ENCODE data around the gene REEP2.
"Not testable (repeated sequence)": the region's sequence is repeated elsewhere in the genome, so short reads cannot be mapped to it uniquely, and the experiment has no call there.

The REEP2 gene

DNA sequence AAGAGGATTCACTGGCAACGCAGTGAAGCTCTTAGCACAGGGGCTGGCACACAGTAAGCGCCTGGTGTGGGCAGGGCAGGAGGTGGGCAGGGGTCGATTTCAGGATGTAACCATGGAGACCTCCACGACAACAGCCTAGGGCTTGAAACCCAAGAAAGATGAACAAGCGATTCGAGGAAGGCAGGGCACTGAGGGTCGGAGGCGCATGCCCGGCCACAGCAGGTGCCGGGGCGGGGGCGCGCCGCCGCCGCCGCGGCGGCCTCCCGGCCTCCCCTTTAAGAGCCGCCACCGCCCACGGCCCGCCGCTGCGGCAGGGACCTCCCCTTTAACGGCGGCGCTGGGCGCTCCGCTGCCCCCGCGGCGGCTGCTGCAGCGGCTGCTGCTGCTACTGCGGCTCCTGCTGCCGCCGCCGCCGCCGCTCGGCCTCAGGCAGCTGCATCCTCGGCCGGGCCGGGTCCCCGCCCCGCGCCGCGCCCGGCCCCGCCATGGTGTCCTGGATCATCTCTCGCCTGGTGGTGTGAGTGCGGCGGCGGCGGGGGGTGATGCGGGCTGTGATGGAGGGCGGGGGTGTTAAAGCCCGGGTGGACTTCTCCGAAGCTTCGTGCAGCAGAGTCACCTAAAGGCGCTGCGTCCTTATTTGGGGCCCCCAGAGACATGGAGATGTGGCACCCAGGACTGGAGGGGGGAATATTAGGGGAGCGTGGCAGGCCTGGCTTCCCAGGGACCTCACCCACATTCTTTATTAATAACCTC lies at the start of gene REEP2:
Gene REEP2, plus strand, starts transcription at position 334 of the 753 bp plus-strand sequence. Its CDS starts 152 bp downstream, at position 486.
- peak; percentile 61 for DNase-seq

- DNase-seq = no peak
These were observed 49.5 kb upstream of the REEP2 start for GRCh38 chr5:138389332-138389731.

DNA sequence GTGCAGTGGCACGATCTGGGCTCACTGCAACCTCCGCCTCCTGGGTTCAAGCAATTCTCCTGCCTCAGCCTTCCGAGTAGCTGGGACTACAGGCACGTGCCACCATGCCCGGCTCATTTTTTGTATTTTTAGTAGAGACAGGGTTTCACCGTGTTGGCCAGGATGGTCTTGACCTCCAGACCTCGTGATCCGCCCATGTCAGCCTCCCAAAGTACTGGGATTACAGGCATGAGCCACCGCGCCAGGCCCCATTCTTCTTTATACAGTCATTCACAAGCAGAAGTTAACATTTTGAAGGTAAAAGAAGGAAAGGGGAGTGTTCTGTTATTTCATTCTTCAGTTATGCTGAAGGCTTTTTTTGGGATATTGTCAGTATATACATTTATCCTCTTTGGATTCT lies 48.9 kb upstream of the REEP2 start:
- DNase-seq = not testable (repeated sequence)

DNA sequence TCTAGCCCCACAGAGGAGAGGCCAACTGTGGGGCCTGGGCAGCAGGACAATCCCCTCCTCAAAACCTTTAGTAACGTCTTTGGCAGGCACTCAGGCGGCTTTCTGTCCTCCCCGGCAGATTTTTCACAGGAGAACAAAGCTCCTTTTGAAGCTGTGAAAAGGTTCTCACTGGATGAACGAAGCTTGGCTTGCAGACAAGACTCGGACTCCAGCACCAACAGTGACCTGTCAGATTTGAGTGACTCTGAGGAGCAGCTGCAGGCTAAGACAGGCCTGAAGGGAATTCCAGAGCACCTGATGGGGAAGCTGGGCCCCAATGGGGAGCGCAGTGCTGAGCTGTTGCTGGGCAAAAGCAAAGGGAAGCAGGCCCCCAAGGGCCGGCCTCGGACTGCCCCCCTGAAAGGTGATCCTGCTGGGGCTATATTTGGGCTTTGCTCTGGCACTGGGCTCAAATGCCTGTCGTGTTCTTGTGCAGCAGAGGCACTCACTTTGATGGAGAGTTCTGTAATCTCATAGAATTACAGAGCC lies 46.9 kb upstream of the REEP2 start:
- no peak for DNase-seq

DNA sequence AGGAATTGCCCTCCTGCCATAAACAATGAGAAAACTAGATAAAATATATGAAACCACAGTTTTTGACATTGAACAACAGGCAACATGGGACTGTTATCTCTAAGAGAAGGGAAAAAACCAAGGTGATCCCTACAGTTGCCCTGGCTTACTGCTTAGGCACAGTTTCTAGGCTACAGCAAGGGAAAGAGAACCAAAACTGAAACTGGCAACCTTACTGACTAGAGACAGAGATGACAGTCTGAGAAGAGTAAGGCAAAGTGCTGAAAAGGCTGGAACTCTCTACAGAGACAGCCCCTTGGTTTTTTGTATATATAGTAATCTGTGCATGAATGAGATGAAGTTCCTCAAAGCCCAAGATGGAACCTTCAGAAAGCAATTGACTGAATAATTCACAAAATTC lies 36.2 kb upstream of the REEP2 start:
- peak; percentile 46 for DNase-seq

- peak; percentile 63 for DNase-seq
These were observed 30.8 kb upstream of the REEP2 start for GRCh38 chr5:138408023-138408422.

DNA sequence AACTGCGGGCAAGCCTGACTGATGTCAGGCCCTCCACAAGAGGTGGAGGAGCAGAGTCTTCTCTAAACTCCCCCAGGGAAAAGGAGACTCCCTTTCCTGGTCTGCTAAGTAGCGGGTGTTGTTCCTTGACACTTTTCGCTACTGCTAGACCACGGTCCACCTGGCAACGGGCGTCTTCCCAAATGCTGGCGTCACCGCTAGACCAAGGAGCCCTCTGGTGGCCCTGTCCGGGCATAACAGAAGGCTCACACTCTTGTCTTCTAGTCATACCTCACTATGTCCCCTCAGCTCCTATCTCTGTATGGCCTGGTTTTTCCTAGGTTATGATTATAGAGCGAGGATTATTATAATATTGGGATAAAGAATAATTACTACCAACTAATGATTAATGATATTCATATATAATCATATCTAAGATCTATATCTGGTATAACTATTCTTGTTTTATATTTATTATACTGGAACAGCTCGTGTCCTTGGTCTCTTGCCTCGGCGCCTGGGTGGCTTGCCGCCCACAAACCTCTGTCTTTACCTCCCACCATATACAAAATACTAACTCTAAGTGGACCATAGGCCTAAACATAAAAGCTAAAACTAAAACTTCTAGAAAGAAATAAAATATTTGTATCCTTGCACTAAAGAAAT lies 27.7 kb upstream of the REEP2 start:
- peak; percentile 26 for DNase-seq

- no peak for DNase-seq
These were observed 20.4 kb upstream of the REEP2 start for GRCh38 chr5:138418444-138418843.

DNA sequence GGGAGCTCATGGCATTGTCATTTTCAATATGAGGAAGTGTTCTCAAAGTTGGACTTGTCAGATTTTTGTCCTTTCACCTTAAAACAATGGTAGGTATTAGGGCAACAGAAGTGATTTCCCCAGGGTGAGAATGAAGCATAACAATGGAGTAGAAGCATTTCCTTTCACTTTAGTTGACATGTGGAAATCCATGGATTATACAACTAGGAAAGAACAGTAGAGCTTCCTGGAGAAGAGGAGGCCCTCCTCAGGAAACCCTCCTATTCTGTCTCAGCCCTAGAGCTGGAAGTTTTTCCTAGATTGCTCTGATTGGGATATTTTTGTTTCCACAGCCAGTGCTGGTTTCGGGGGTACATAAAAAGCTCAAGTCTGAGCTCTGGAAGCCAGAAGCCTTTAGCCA lies 13.8 kb upstream of the REEP2 start:
- DNase-seq = no peak

DNA sequence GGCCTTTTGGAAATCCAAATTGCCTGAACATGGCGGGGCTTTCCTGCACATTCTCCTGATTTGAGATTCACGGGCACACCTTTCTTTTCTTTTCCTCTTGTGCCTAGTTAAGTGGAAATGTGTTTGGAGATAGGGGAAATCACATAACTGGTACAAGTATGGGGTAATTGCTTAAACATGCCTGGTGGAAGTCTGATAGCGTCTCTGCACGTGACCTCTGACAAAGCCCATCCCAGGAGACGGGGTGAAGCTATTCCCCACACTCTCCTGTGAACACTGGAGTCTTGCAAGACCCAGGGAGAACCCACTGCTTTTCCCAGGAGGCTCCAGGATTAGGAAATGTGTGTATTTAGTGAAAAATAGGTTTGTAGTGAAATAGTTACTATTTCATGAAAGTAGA lies 2.9 kb upstream of the REEP2 start:
- no peak for DNase-seq

DNA sequence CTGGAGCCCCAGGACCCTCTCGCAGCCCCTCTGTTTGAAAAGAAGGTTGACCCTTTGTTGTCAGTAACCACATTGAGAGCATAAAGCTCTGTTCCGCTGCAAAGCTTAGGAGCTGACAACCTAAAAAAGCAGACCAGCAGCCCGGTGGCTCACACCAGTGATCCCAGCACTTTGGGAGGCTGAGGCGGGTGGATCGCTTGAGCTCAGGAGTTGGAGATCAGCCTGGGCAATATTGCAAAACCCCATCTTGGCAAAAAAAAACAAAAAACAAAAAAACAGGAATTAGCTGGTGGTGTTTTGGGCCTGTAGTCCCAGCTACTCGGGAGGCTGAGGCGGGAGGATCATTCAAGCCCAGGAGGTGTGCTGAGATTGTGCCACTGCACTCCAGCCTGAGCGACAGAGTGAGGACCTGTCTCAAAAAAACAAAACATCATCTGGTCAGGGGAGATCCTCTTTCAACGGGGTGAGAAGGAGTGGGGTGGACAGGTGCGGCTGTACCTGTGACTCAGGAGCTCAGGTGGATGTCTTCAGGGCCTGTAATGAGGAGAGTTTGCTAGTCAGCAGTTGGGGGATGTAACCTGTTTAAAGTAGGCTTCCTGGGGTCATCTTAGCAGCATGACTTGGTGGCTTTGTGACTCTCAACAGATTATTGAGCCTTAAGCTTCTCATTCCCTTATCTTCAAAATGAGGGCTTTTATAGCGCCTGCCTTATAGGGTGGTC lies 694 bp upstream of the REEP2 start:
- no peak for DNase-seq

DNA sequence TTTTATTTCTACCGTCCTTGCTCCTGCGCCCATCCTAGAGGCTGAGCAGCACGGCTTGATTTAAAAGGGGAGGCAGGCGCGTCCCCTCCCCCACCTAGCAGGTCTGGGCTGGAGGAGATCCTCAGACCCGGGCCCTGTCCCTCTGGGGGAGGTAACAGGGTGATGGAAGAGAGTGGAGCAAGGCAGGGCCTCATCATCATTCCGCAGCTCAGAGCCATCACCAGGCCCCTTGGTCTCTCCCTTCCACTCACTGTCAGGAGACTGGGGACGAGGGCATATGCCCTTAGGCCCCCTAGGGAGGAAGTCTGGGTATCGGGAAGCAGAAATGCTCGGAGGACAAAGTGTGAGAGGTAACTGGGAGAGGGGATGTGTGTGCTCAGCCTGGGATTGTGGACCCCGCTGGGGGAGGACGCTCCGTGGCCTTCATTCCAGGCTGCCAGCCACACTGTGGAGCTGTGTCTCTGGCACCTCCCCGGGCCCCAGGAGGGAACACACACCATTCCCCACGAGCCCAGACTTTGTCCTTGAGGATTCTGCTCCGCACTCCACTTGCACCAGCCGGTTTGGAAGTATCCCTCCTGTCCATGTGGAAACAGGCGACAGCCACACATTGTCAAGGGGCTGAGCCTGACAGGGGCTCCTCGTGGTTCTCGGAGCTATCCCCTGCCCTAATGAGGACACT lies 761 bp downstream of the REEP2 start:
- DNase-seq = no peak

DNA sequence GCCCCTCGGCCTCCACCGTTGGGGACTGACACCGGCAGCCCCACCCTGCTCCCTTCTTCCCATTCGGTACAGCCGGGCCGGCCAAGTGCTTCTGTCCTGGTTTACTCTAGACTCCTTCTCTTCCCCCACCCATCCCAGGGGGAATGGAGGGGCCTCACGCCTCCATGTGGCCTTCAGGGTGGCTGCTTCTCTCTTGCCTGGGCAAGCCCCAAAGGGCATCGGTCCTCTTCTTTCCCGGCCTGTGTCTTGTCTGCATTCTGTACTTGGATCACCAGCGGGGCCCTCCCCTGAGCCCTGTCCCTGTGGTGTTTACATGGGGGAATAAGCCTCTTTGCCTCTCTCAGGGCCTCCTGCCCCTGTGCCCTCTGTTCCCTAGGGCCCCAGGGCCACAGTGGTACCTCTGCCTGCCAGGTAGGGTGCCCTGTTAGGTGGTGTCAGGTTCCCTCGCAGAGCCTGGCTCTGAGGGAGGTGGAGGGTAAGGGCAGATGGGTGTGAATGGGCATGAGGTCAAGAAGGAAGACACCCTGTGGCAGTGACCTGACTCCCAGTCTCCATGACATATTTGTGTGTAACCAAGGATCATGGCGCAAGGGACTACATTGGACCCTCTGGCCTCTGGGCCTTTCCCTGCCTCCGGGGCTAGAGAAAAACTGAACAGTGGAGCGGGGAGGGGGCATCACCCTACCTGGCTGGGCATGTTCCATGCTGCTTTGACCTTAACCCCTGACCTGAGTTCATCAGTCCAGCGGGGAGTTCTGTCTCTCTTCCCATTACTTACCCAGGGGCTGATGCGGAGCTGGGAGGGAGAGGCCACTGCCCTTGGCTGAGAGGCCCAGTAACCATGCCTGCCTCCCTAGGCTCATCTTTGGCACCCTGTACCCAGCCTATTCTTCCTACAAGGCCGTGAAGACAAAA lies 1.6 kb downstream of the REEP2 start:
- DNase-seq = no peak

GRCh38 chr5:138441221-138441620 lies 2.4 kb downstream of the REEP2 start:
- no peak for DNase-seq

- DNase-seq = no peak
These were observed 5.4 kb downstream of the REEP2 start for GRCh38 chr5:138444078-138444773.

DNA sequence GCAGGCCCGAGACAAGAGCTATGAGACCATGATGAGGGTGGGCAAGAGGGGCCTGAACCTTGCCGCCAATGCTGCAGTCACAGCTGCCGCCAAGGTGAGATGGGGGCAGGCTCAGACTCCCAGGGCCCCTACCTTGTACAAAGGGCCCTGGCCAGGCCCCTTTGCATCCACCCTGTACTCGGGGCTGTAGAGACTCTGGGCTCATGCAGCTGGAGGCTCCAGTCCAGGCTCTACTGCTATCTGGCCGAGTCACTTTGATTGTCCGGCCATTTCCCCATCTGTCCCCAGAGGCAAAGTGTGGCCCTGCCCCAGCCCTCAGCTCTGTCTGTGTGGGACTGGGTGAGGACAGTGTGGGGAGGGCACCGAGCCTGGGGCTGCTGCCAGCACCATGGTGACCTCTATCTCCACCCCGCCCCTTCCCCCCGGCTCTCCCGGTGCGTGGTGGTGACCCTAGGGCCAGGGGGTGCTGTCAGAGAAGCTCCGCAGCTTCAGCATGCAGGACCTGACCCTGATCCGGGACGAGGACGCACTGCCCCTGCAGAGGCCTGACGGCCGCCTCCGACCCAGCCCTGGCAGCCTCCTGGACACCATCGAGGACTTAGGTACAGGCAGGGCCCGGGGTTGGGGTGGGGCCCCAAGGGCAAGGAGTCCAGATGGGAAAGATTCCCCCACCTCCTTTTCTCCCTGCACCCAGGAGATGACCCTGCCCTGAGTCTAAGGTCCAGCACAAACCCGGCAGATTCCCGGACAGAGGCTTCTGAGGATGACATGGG lies 6.1 kb downstream of the REEP2 start:
- DNase-seq = no peak

DNA sequence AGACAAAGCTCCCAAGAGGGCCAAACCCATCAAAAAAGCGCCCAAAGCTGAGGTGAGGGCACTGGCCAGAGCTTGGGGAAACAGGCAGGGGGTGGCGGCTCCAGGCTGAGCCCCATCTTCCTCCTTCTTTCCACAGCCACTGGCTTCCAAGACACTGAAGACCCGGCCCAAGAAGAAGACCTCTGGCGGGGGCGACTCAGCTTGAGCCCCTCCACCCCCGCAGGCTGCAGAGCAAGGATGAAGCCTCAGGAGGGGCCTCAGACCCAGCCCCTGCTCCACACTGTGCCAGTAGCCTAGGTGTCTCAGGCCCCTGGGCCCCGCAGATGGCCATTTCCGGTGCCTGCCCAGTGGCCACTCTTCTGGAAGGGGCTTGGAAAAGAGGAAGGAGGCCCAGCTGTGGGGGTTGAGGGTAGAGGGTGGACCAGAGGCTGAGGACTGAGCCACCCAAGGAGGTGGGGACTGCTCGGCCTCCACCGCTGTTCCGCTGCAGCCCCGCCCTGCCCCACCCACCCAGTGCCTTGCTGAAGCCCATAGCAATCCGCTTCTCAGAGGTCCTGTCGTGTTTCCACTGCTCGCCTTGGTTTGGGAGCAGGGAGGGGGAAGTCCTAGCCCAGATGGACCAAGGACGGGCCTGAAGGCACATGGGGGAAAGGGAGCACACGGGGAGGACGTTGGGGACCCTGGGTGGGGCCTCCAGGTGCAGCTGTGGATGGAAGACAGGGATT lies 6.9 kb downstream of the REEP2 start:
- DNase-seq = no peak

DNA sequence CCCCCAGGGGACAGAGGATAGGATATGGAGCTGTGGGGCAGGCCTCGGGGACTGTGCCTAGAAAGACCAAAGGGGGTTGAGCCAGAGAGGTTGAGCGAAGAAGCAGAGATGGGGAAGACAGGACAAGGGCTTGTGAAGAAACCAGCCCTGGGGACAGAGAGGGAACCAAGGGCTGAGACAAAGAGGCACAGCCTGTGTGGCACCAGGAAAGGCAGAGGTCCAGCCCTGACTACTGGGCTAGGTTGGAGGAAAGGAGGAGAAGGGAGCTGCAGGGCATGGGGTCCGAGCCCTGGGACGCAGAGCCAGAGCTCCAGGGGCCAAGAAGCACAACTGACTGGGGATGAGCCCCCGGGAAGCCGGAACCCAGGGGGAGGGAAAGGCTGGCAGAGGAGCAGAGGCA lies 9.2 kb downstream of the REEP2 start:
- DNase-seq = no peak

DNA sequence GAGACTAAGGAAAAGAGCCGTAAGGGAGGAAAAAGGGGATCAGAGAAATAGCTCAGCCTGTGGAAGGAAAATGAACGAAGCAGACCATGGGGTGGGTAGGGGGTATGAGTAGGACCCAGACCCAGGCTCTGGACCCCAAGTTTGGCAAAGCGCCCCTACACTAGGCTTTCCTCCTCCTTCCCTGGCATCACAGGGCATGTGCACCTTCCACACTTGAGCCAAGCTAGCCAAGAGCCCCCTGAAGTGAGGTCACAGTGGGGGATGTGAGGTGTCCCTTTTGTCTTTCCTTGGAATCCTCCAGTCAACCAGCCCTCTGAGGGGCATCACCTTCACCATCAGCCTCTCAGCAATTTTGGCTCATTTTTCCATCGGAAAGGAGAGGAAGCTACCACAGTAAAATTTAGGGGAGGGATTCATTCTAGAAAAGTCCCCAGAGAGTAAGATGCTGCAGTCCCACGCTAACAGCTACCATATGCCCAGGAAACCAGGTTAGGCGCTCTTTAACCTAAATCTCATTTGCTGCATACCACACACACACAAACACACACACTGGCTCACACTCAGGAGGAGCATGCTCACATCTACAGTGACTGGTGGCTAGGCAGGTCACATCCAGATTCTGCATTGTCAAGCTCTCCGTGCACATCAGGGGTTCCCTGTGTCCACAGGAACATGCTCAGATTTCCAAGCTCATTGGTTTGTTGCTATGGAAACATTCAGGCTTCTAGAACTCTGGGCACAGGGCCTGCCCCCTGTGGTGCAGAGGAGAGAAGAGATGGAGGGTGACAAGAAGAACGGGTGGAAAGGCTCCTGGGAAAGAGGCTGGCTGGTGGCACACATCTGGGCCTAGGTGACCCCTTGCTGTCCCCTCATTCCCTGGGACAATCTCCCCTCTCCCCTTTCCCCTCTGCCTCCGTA lies 9.9 kb downstream of the REEP2 start:
- no peak for DNase-seq

All from activated CD4-positive, alpha-beta T cell treated with anti-CD3 and anti-CD28 coated beads, Interleukin-10, Interleukin-2, amounts not matched to agents 100 ng/mL and 50 ng/mL, durations not matched to agents 16 hours and 8 hours (primary cell).